IPS DF 4.7 (cell line): ENCODE data around the gene C2CD4B.

Experiments
- DNase-seq: peaks from one replicate; pipeline ENCODE4 v3.0.0-alpha.2; 2013; ENCODE audit warnings: low spot score; ENCODE audit errors: extremely low read depth

C2CD4B gene

GRCh38 chr15:62119227-62119864 lies 45.7 kb downstream of the C2CD4B start:
- no peak for DNase-seq

- no peak for DNase-seq
Observed at GRCh38 chr15:62118520-62119226, 46.4 kb downstream of the C2CD4B start.

DNA sequence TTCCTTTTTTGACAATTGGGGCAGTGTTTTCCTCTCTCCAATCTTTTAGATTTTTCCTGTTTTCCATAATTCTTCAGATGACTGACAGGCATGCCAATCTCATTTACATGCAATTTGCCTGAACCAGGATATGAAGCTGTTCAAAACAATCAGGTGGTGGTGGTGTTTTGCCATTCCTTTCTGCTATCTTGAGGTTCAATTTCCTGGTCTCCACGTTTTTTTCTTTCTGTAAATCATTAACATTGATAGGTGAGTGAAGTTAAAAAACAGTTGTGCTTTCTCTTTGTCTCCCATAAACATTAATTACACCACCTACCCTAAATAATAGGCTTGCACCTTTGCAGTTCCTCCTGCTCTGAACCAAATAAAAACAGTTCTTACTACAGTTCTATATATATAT lies 49.2 kb downstream of the C2CD4B start:
- DNase-seq, result no peak
